K562 (cell line): ENCODE data around the gene ZNF490. TPM values are rescaled to one million over a fixed set of nuclear protein-coding genes. Genes with fewer than 3 reads are reported as not detected.

Source experiments
- ATAC-seq: fragments of 200-7000 bp; cut with Tn5 transposase; 3 replicates; pipeline ENCODE4 v1.9.1; 2020; ENCODE audit warnings: moderate library complexity
- BruUV-seq: library from RNA; stranded (reverse); fragments of 400-500 nt; replicated peaks from 2 replicates; lab custom pipeline; 2021; lab: Mats Ljungman, UMichigan
- CTCF ChIA-PET: fragments of 300-600 bp; formaldehyde crosslinking; extraction: SDS; loops from one replicate; lab custom pipeline; 2021; ENCODE audit warnings: low intra/inter-chr PET ratio; lab: Yijun Ruan, JAX
- POLR2A ChIA-PET: fragments of 300-600, 350-650 bp; sonication (Branson Sonifier 250); formaldehyde crosslinking; extraction: SDS; loops from one replicate; lab custom pipeline; 2021; ENCODE audit warnings: antibody characterized with exemption, inconsistent platforms; lab: Yijun Ruan, JAX
- DNase-seq, 4 experiments: peaks; one replicate each; pipeline versions ENCODE4 v3.0.0 to v3.0.0-alpha.2; 2011 to 2018; ENCODE audit warnings: low spot score in 3 of 4, mixed read lengths in 3 of 4; ENCODE audit errors: extremely low read depth in 1 of 4
- FAIRE-seq: peaks from 2 replicates; lab custom pipeline; 2011; peaks lifted over from hg19 to GRCh38; lab: Jason Lieb, UNC
- H2AFZ ChIP-seq: 2 replicates; pipeline ENCODE4 v1.6.0; 2011; ENCODE audit warnings: low read depth, low read length, control low read depth, inconsistent platforms
- H3K27ac ChIP-seq: fragments of 200-600 bp; 3 replicates; pipeline ENCODE4 v1.8.0; 2011; ENCODE audit warnings: low read depth, mild to moderate bottlenecking, control low read depth, inconsistent platforms, low read length, moderate library complexity, mixed read lengths; ENCODE audit errors: extremely low read depth
- H3K27me3 ChIP-seq, 2 experiments: fragments of 300-600 bp in 1 of 2; 2 replicates in 1 of 2; 3 replicates in 1 of 2; pipeline versions ENCODE4 v1.6.0 to v1.8.0; 2011; ENCODE audit warnings: inconsistent platforms in 2 of 2, low read length in 2 of 2, mild to moderate bottlenecking in 1 of 2, mixed read lengths in 1 of 2, moderate library complexity in 1 of 2; ENCODE audit not compliant: control insufficient read depth in 2 of 2, insufficient read depth in 2 of 2
- H3K36me3 ChIP-seq: fragments of 300-600 bp; 3 replicates; pipeline ENCODE4 v1.8.0; 2011; ENCODE audit warnings: mild to moderate bottlenecking, low read length, inconsistent platforms; ENCODE audit not compliant: control insufficient read depth, insufficient read depth
- H3K4me1 ChIP-seq, 2 experiments: fragments of 200-600 bp in 1 of 2; replicated peaks in 1 of 2; 2 replicates in 1 of 2; 3 replicates in 1 of 2; pipeline versions ENCODE4 v1.5.1 to v1.8.0; 2011; ENCODE audit warnings: inconsistent platforms in 2 of 2, low read length in 2 of 2, mild to moderate bottlenecking in 1 of 2, mixed read lengths in 1 of 2, moderate library complexity in 1 of 2; ENCODE audit not compliant: control insufficient read depth in 2 of 2, insufficient read depth in 2 of 2
- H3K4me2 ChIP-seq: 2 replicates; pipeline ENCODE4 v1.6.1; 2011; ENCODE audit warnings: low read length, control low read depth, inconsistent platforms, mixed read lengths; ENCODE audit not compliant: insufficient read depth
- H3K4me3 ChIP-seq: fragments of 200-600 bp; sonication (generic), shearing (Covaris generic); 2 replicates; pipeline ENCODE4 v1.5.1; 2016; ENCODE audit warnings: control low read depth, inconsistent platforms
- H3K79me2 ChIP-seq: fragments of 200-600 bp; 3 replicates; pipeline ENCODE4 v1.8.0; 2011; ENCODE audit warnings: low read length, inconsistent platforms; ENCODE audit not compliant: control insufficient read depth, insufficient read depth
- H3K9ac ChIP-seq, 2 experiments: 2 replicates each; pipeline versions ENCODE4 v1.6.0 to v1.6.1; 2011; ENCODE audit warnings: low read depth in 2 of 2, low read length in 2 of 2, control low read depth in 1 of 2, inconsistent platforms in 1 of 2, mild to moderate bottlenecking in 1 of 2, mixed read lengths in 1 of 2; ENCODE audit not compliant: insufficient read depth in 1 of 2
- H3K9me1 ChIP-seq: one replicate; pipeline ENCODE4 v1.6.0; 2011; ENCODE audit warnings: inconsistent platforms, mild to moderate bottlenecking, low read length, moderate library complexity; ENCODE audit not compliant: control insufficient read depth, insufficient read depth
- H3K9me3 ChIP-seq: replicated peaks from 2 replicates; pipeline ENCODE4 v1.5.1; 2011; ENCODE audit warnings: low read depth, low read length, inconsistent platforms; ENCODE audit not compliant: control insufficient read depth, insufficient read depth
- H4K20me1 ChIP-seq: replicated peaks from 2 replicates; pipeline ENCODE4 v1.6.1; 2011; ENCODE audit warnings: low read length, inconsistent platforms, mixed read lengths; ENCODE audit not compliant: control insufficient read depth, insufficient read depth
- MYNN ChIP-seq, 2 experiments: sonication (generic); formaldehyde crosslinking in 1 of 2; IDR thresholded peaks; 2 replicates each; pipeline versions ENCODE4 v1.5.0 to v1.6.1; 2016 to 2020; ENCODE audit warnings: antibody characterized with exemption in 1 of 2, missing genetic modification reagents in 1 of 2
- PCBP2 ChIP-seq: fragments of 200-400 bp; formaldehyde crosslinking; IDR thresholded peaks from 2 replicates; pipeline ENCODE4 v1.6.1; 2018; ENCODE audit warnings: low read length, low read depth, mild to moderate bottlenecking, moderate library complexity; ENCODE audit not compliant: poor library complexity, severe bottlenecking
- RB1 ChIP-seq: fragments of 450-650 bp; IDR thresholded peaks from 2 replicates; pipeline ENCODE4 v1.6.1; 2017; ENCODE audit warnings: low read depth, mild to moderate bottlenecking
- RBM14 ChIP-seq: fragments of 200-400 bp; formaldehyde crosslinking; IDR thresholded peaks from 2 replicates; pipeline ENCODE4 v1.6.1; 2018; ENCODE audit warnings: low read depth, mild to moderate bottlenecking, low read length, moderate library complexity, borderline replicate concordance; ENCODE audit not compliant: insufficient read depth
- RFX1 ChIP-seq: fragments of 450-650 bp; IDR thresholded peaks from 2 replicates; pipeline ENCODE4 v1.6.1; 2016; ENCODE audit warnings: mild to moderate bottlenecking, moderate library complexity
- SETDB1 ChIP-seq: IDR thresholded peaks from one replicate; pipeline ENCODE4 v1.6.1; 2012; ENCODE audit warnings: low read length, control low read depth, inconsistent platforms
- ZNF311 ChIP-seq: fragments of 250-450 bp; sonication (Bioruptor Pico); IDR thresholded peaks from 2 replicates; pipeline ENCODE4 v1.4.0; 2020; ENCODE audit warnings: mild to moderate bottlenecking, moderate library complexity
- ZNF431 ChIP-seq: sonication (generic); formaldehyde crosslinking; IDR thresholded peaks from 2 replicates; pipeline ENCODE4 v1.8.0; 2022; ENCODE audit warnings: mild to moderate bottlenecking, missing genetic modification reagents
- ZNF445 ChIP-seq: fragments of 250-450 bp; sonication (Bioruptor Pico); IDR thresholded peaks from 2 replicates; pipeline ENCODE4 v1.4.0; 2020; ENCODE audit warnings: low read depth, mild to moderate bottlenecking, moderate library complexity
- WGBS: fragments of 100-300 bp; shearing (Covaris generic); methylation state at CpG from one replicate; pipeline ENCODE4 v1.1.6; 2016; ENCODE audit warnings: low coverage, mixed read lengths; ENCODE audit not compliant: insufficient coverage; ENCODE audit errors: missing lambda C conversion rate; 5-methylcytosine and 5-hydroxymethylcytosine counted together
- in situ Hi-C: fragments of 300-500 bp; cut with MboI; formaldehyde crosslinking; loops from 4 replicates; pipeline ENCODE4 v1.15.0; 2018; ENCODE audit warnings: inconsistent platforms, mixed read lengths
- intact Hi-C: fragments of 100-400 bp; cut with micrococcal nuclease; formaldehyde crosslinking; loops from 2 replicates; pipeline ENCODE4 v1.14.2; 2022
- polyA plus RNA-seq, 8 experiments: library from polyadenylated mRNA; depleted of rRNA in 4 of 8; stranded (reverse) in 5 of 8; unstranded in 3 of 8; fragments of >200 nt; fragmentation: Nextera tagmentation in 2 of 8; fragmentation: Illumina TruSeq in 1 of 8; extraction: Ambion mirVana in 2 of 8; extraction: Trizol in 1 of 8; gene quantifications; 2 replicates each; pipeline versions ENCODE4 v1.2.1 to v1.2.3, GENCODE V29; 2011 to 2014; ENCODE audit warnings: inconsistent platforms in 1 of 8, missing spikeins in 1 of 8
- total RNA-seq, 7 experiments: library from RNA; depleted of rRNA in 6 of 7; stranded (reverse); fragments of >200 nt in 6 of 7; fragmentation: Illumina TruSeq in 2 of 7; extraction: Trizol in 2 of 7; gene quantifications; 2 replicates each; pipeline versions ENCODE4 v1.2.1 to v1.2.3, GENCODE V29; 2011 to 2021; ENCODE audit warnings: low replicate concordance in 1 of 7

Gene ZNF490
- total and polyA plus RNA-seq, 9 of the 15 experiments (the other 6 are each of a cell fraction or from before 2014, with no cell fraction given) = 0.90 to 8.3 (median 4.4) TPM

- CTCF ChIA-PET = no interaction called here
- no peak for DNase-seq
- WGBS = 74% methylated on average over 23 of the region's 26 CpGs
- POLR2A ChIA-PET = no interaction called here
- Histone ChIP-seq H3K4me2 (no peak overlapping the region), H3K79me2 (no peaks in the 10 kb centered on the region), H3K4me1 (peaks cover 2 to 24% of the 10 kb centered on the region in 2 experiments; a peak in 2 of 5 replicates), H3K27ac (no peak overlapping the region), H3K4me3 (no peak overlapping the region), H3K27me3 (no peaks in the 10 kb centered on the region), H3K9ac (no peak overlapping the region), H3K9me1 (no peaks in the 10 kb centered on the region), H4K20me1 (no peaks in the 10 kb centered on the region), H2AFZ (no peak overlapping the region), H3K36me3 (no peaks in the 10 kb centered on the region), H3K9me3 (0 out of 2 replicates have a peak, but pooled peaks cover 6% of the 10 kb centered on the region)
- BruUV-seq = no TSS peak
- in situ Hi-C loops = no loop called here
- TF ChIP-seq RBM14 = no peak
- TF ChIP-seq RB1 = no peak
- no peak for TF ChIP-seq SETDB1
- no peak for TF ChIP-seq ZNF431
- TF ChIP-seq ZNF445 (CRISPR knock-in tag) = no peak
- intact Hi-C loops = no loop called here
- FAIRE-seq = no peak
- no peak for ATAC-seq
These were observed 31.9 kb upstream of the ZNF490 start for GRCh38 chr19:12642506-12642905.

- no peak overlapping the region for H3K4me3 ChIP-seq
- POLR2A ChIA-PET = no interaction called here
- WGBS = 47% methylated on average over 13 of the region's 13 CpGs
- 0 out of 2 replicates have a peak, but pooled peaks cover 6% of the 10 kb centered on the region for H3K9me3 ChIP-seq
- no peaks in the 10 kb centered on the region for H3K79me2 ChIP-seq
- no peak for ATAC-seq
- peaks cover 2 to 15% of the 10 kb centered on the region in 2 experiments; a peak in 2 of 5 replicates for H3K4me1 ChIP-seq
- no peaks in the 10 kb centered on the region for H3K36me3 ChIP-seq
- H3K4me2 ChIP-seq = no peak overlapping the region
- DNase-seq = no peak
- TF ChIP-seq PCBP2 (no peak), ZNF311 (CRISPR knock-in tag) (no peak), MYNN (IDR thresholded peaks at IDR 0.05) (no peak), MYNN (CRISPR knock-in tag; IDR thresholded peaks at IDR 0.05) (no peak), RFX1 (peak; percentile 44)
- in situ Hi-C loops (no loop called here), intact Hi-C loops (no loop called here)
- H3K9ac ChIP-seq = no peak overlapping the region
- no peak overlapping the region for H2AFZ ChIP-seq
- no peaks in the 10 kb centered on the region for H3K27me3 ChIP-seq
- no peak overlapping the region for H3K27ac ChIP-seq
- H3K9me1 ChIP-seq = no peaks in the 10 kb centered on the region
- H4K20me1 ChIP-seq = no peaks in the 10 kb centered on the region
- CTCF ChIA-PET = no interaction called here
- FAIRE-seq = no peak
- no TSS peak for BruUV-seq
These were observed 30.8 kb upstream of the ZNF490 start for GRCh38 chr19:12641456-12641855.
